Endothelial cell of umbilical vein (primary cell): ENCODE results near the gene LUZP2.

ENCODE experiments used
- EZH2 ChIP-seq: IDR thresholded peaks from 2 replicates; pipeline ENCODE4 v1.6.1; 2012; ENCODE audit warnings: borderline replicate concordance, low read depth, mild to moderate bottlenecking, moderate library complexity, low read length, inconsistent platforms; ENCODE audit not compliant: severe bottlenecking
- FOS ChIP-seq: IDR thresholded peaks from 2 replicates; pipeline ENCODE4 v1.6.1; 2011; ENCODE audit warnings: mild to moderate bottlenecking, low read length, moderate library complexity, borderline replicate concordance; ENCODE audit not compliant: insufficient read depth
- GATA2 ChIP-seq: IDR thresholded peaks from 2 replicates; pipeline ENCODE4 v1.7.0; 2011; ENCODE audit warnings: low read depth, mild to moderate bottlenecking, moderate library complexity, mixed read lengths, low read length; ENCODE audit not compliant: insufficient read length, insufficient read depth
- JUN ChIP-seq: IDR thresholded peaks from 2 replicates; pipeline ENCODE4 v1.6.1; 2011; ENCODE audit warnings: borderline replicate concordance, low read depth; ENCODE audit not compliant: insufficient read length, insufficient read depth
- MYC ChIP-seq: IDR thresholded peaks from one replicate; pipeline ENCODE4 v1.6.1; 2011; ENCODE audit warnings: mild to moderate bottlenecking, low read depth, low read length
- POLR2A ChIP-seq: IDR thresholded peaks from 2 replicates; pipeline ENCODE4 v1.6.1; 2012; ENCODE audit warnings: low read depth, mild to moderate bottlenecking, control low read depth, low read length
- POLR2AphosphoS5 ChIP-seq: IDR thresholded peaks from 2 replicates; pipeline ENCODE4 v1.6.1; 2012; ENCODE audit warnings: low read depth, mild to moderate bottlenecking, control low read depth, low read length, moderate library complexity; ENCODE audit not compliant: insufficient read depth
- TF ChIP-seq, protein P1 (sequence below), 2 donors: IDR thresholded peaks; 1 replicate in 1 of 2; 2 replicates in 1 of 2; pipeline ENCODE4 v1.5.1; 2011; ENCODE audit warnings: low read length in 2 of 2, mild to moderate bottlenecking in 2 of 2, moderate library complexity in 2 of 2, control low read depth in 1 of 2, inconsistent platforms in 1 of 2, low read depth in 1 of 2; ENCODE audit not compliant: insufficient read depth in 1 of 2; ENCODE audit errors: extremely low read depth in 1 of 2
- TF ChIP-seq, protein P2 (sequence below): IDR thresholded peaks from 2 replicates; pipeline ENCODE4 v1.6.1; 2011; ENCODE audit not compliant: insufficient read depth, insufficient read length

DNA sequence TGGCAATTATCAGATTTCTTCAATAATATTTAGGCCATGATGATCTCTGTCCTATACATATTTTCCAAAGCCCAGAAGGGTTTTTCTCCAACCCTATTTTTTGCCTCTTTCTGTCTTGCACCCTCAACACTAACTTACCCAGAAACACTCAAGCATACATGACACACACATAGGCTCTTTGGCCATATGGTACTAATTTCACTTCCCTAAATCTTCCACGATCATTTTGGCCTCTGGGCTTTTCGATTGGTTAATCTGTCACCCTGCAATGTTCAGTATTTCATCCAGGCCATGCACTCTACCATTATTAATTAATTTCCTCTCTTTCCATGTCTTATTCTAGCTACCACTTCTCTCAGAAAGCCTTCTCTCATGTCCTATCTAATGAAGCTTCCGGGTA lies 59.8 kb downstream of the LUZP2 start:
- TF ChIP-seq, protein P1, sequence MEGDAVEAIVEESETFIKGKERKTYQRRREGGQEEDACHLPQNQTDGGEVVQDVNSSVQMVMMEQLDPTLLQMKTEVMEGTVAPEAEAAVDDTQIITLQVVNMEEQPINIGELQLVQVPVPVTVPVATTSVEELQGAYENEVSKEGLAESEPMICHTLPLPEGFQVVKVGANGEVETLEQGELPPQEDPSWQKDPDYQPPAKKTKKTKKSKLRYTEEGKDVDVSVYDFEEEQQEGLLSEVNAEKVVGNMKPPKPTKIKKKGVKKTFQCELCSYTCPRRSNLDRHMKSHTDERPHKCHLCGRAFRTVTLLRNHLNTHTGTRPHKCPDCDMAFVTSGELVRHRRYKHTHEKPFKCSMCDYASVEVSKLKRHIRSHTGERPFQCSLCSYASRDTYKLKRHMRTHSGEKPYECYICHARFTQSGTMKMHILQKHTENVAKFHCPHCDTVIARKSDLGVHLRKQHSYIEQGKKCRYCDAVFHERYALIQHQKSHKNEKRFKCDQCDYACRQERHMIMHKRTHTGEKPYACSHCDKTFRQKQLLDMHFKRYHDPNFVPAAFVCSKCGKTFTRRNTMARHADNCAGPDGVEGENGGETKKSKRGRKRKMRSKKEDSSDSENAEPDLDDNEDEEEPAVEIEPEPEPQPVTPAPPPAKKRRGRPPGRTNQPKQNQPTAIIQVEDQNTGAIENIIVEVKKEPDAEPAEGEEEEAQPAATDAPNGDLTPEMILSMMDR (IDR thresholded peaks at IDR 0.05; ENCODE audit: extremely low read depth in 1 of 2, insufficient read depth in 1 of 2, low read depth in 1 of 2, low read length in 2 of 2) = no peak
- TF ChIP-seq EZH2 (no peak), POLR2AphosphoS5 (no peak), POLR2A (no peak), GATA2 (no peak), FOS (no peak), MYC (no peak), JUN (no peak)
- TF ChIP-seq, protein P2, sequence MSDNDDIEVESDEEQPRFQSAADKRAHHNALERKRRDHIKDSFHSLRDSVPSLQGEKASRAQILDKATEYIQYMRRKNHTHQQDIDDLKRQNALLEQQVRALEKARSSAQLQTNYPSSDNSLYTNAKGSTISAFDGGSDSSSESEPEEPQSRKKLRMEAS = no peak
